ENCODE results near the gene GSTM5. TPM values are rescaled to one million over a fixed set of nuclear protein-coding genes. Genes with fewer than 3 reads are reported as not detected.
A peak's percentile ranks its signal among the peaks of the same experiment; 100 is the strongest.

The GSTM5 gene
- total and polyA plus RNA-seq, 3 donors from 2014 or later, result 5.5 to 10.6 (median 6.5) TPM

DNA sequence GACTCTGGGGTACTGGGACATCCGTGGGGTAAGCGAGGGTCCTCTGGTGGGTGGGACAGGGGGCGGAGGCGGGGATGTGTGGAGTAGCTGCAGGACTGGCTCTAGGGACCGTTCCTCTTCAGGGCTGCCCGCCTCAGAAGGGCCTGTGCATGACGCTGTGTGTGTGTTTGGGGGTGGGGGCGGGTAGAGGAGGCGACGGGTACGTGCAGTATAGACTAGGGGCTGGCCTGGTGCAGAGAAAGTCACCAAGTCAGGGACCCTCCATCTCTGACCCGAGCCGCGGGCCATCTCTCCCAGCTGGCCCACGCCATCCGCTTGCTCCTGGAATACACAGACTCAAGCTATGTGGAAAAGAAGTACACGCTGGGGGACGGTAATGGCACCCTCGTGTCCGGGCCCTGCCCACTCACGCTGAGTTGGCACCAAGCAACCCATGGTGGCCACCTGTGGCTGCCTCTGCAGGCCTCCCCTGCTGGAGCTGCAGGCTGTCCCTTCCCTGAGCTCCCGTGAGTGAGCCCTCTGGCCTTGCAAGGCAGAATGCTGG lies 342 bp downstream of the GSTM5 start:
- intact Hi-C loops (cut with DNase I; ENCODE audit: low total_unique reads), result no loop called here
- Histone ChIP-seq H3K27me3 (no peaks in the 10 kb centered on the region), H3K36me3 (ENCODE audit: low read depth, missing control alignments) (no peaks in the 10 kb centered on the region), H3K4me1 (peaks cover 5% of the 10 kb centered on the region), H3K9me3 (no peaks in the 10 kb centered on the region), H3K27ac (peak overlapping the region in 1 of 2 donors; percentile 24), H3K4me3 (peak overlapping the region; percentile 27 to 53)
- DNase-seq, result no peak
- TF ChIP-seq, protein P1, sequence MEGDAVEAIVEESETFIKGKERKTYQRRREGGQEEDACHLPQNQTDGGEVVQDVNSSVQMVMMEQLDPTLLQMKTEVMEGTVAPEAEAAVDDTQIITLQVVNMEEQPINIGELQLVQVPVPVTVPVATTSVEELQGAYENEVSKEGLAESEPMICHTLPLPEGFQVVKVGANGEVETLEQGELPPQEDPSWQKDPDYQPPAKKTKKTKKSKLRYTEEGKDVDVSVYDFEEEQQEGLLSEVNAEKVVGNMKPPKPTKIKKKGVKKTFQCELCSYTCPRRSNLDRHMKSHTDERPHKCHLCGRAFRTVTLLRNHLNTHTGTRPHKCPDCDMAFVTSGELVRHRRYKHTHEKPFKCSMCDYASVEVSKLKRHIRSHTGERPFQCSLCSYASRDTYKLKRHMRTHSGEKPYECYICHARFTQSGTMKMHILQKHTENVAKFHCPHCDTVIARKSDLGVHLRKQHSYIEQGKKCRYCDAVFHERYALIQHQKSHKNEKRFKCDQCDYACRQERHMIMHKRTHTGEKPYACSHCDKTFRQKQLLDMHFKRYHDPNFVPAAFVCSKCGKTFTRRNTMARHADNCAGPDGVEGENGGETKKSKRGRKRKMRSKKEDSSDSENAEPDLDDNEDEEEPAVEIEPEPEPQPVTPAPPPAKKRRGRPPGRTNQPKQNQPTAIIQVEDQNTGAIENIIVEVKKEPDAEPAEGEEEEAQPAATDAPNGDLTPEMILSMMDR (IDR thresholded peaks at IDR 0.05), result no peak
- TF ChIP-seq POLR2A (IDR thresholded peaks at IDR 0.05), result no peak
- whole genome bisulfite sequencing, 2 donors, result 47 to 50% methylated on average over 13 to 22 of the region's 22 CpGs

GRCh38 chr1:109713636-109714035 lies 1.6 kb downstream of the GSTM5 start:
- Histone ChIP-seq H3K4me3 (no peak overlapping the region), H3K27ac (no peak overlapping the region), H3K4me1 (peaks cover 5% of the 10 kb centered on the region), H3K36me3 (ENCODE audit: low read depth, missing control alignments) (no peaks in the 10 kb centered on the region), H3K9me3 (no peaks in the 10 kb centered on the region), H3K27me3 (no peaks in the 10 kb centered on the region)
- 94 to 98% methylated on average over 5 of the region's 5 CpGs for WGBS, 2 donors
- TF ChIP-seq POLR2A (IDR thresholded peaks at IDR 0.05), result no peak
- TF ChIP-seq, protein P1 (IDR thresholded peaks at IDR 0.05), result no peak
- intact Hi-C loops (cut with DNase I; ENCODE audit: low total_unique reads), result no loop called here
- no peak for DNase-seq

GRCh38 chr1:109714661-109715372 lies 2.8 kb downstream of the GSTM5 start:
- TF ChIP-seq, protein P1 (IDR thresholded peaks at IDR 0.05), result no peak
- TF ChIP-seq POLR2A (IDR thresholded peaks at IDR 0.05), result no peak
- DNase-seq, result no peak
- no peak overlapping the region for H3K4me3 ChIP-seq
- H3K36me3 ChIP-seq (ENCODE audit: low read depth, missing control alignments), result no peaks in the 10 kb centered on the region
- no peaks in the 10 kb centered on the region for H3K9me3 ChIP-seq
- peaks cover 5% of the 10 kb centered on the region for H3K4me1 ChIP-seq
- no peak overlapping the region for H3K27ac ChIP-seq
- 73 to 79% methylated on average over 12 of the region's 12 CpGs for WGBS, 2 donors
- intact Hi-C loops (cut with DNase I; ENCODE audit: low total_unique reads), result no loop called here
- H3K27me3 ChIP-seq, result no peaks in the 10 kb centered on the region

DNA sequence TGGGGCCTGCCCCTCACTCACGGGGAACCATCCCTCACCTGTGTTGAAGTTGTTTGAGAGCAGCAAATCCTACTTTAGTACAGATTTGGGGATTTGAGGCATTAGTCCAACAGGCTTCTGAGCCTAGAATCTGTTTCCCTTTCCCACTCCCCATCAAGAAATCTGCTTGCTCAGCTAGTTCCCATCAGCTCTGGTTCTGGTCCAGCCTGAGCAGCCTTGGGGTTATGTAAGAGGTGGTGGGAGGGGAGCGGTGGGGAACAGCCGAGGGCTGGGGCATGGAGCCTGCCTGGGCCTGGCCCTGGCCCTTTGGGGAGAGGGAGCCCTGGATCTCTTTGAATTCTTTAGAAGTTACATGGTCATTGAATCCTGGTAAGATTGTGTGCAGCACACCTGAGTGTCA lies 4.1 kb downstream of the GSTM5 start:
- Histone ChIP-seq H3K27ac (no peak overlapping the region), H3K27me3 (no peaks in the 10 kb centered on the region), H3K4me1 (peaks cover 5% of the 10 kb centered on the region), H3K9me3 (no peaks in the 10 kb centered on the region), H3K4me3 (no peak overlapping the region), H3K36me3 (ENCODE audit: low read depth, missing control alignments) (no peaks in the 10 kb centered on the region)
- TF ChIP-seq, protein P1 (IDR thresholded peaks at IDR 0.05), result no peak
- TF ChIP-seq POLR2A (IDR thresholded peaks at IDR 0.05), result no peak
- WGBS, 2 donors, result 37 to 70% methylated on average over 2 to 3 of the region's 3 CpGs
- intact Hi-C loops (cut with DNase I; ENCODE audit: low total_unique reads), result no loop called here
- no peak for DNase-seq

Measured in testis (tissue), 3 donors.